ENCODE data around the gene NES. TPM values are rescaled to one million over a fixed set of nuclear protein-coding genes. Genes with fewer than 3 reads are reported as not detected.

The NES gene
- total RNA-seq, 1 donor from 2014 or later, result not detected

- intact Hi-C loops (cut with micrococcal nuclease), result loop anchor here (1.0 to 2.0 kb wide), 3 partner anchors 14 to 73 kb away; no protein-coding TSS in a partner anchor
- Mint-ChIP-seq H3K9me3 (no peaks in the 10 kb centered on the region), H3K36me3 (ENCODE audit: low read depth) (no peaks in the 10 kb centered on the region), H3K27me3 (peaks cover 45% of the 10 kb centered on the region), H3K4me3 (peak overlapping the region; percentile 78), H3K27ac (peak overlapping the region; percentile 31), H3K4me1 (peaks cover 66% of the 10 kb centered on the region)
- no peak for DNase-seq
- ChIA-PET POLR2A (no interaction called here), CTCF (interaction anchor here (0.9 to 4.6 kb wide), 8 partner anchors 14 to 271 kb away, joined by 3 to 34 read pairs (median 4); no protein-coding TSS in a partner anchor)
- TF ChIP-seq CTCF (IDR thresholded peaks at IDR 0.05), result no peak
- ATAC-seq (ENCODE audit: low read depth), result no peak
Observed at GRCh38 chr1:156657741-156658319, 19.4 kb downstream of the NES start.

GRCh38 chr1:156656806-156657740 is 20.1 kb downstream of the NES start:
- H3K27ac Mint-ChIP-seq, result no peak overlapping the region
- H3K9me3 Mint-ChIP-seq, result no peaks in the 10 kb centered on the region
- H3K4me3 Mint-ChIP-seq, result peak overlapping the region; percentile 78
- peaks cover 59% of the 10 kb centered on the region for H3K4me1 Mint-ChIP-seq
- no peaks in the 10 kb centered on the region for H3K36me3 Mint-ChIP-seq (ENCODE audit: low read depth)
- ATAC-seq (ENCODE audit: low read depth) (peak; percentile 51), DNase-seq (peak; percentile 74)
- TF ChIP-seq CTCF (IDR thresholded peaks at IDR 0.05), result peak; percentile 56
- POLR2A ChIA-PET, result interaction anchor here (1.0 kb wide), 1 partner anchor 31 kb away, joined by 3 read pairs; no protein-coding TSS in a partner anchor
- H3K27me3 Mint-ChIP-seq, result peaks cover 48% of the 10 kb centered on the region
- intact Hi-C loops (cut with micrococcal nuclease), result loop anchor here (1.0 to 2.0 kb wide), 3 partner anchors 13 to 72 kb away; no protein-coding TSS in a partner anchor
- CTCF ChIA-PET, result interaction anchor here (0.9 to 4.6 kb wide), 8 partner anchors 13 to 271 kb away, joined by 3 to 34 read pairs (median 6); no protein-coding TSS in a partner anchor

GRCh38 chr1:156655904-156656516 is 21.2 kb downstream of the NES start:
- no peak for TF ChIP-seq CTCF (IDR thresholded peaks at IDR 0.05)
- no peak overlapping the region for H3K27ac Mint-ChIP-seq
- CTCF ChIA-PET, result interaction anchor here (1.8 to 2.9 kb wide), 2 partner anchors 12 to 29 kb away, joined by 6 to 15 read pairs; no protein-coding TSS in a partner anchor
- POLR2A ChIA-PET, result interaction anchor here (1.0 kb wide), 1 partner anchor 30 kb away, joined by 3 read pairs; no protein-coding TSS in a partner anchor
- no peaks in the 10 kb centered on the region for H3K9me3 Mint-ChIP-seq
- no peak overlapping the region for H3K4me3 Mint-ChIP-seq
- no peaks in the 10 kb centered on the region for H3K36me3 Mint-ChIP-seq (ENCODE audit: low read depth)
- no peak for DNase-seq
- no peak for ATAC-seq (ENCODE audit: low read depth)
- H3K4me1 Mint-ChIP-seq, result peaks cover 48% of the 10 kb centered on the region
- intact Hi-C loops (cut with micrococcal nuclease), result loop anchor here (2.0 kb wide), 1 partner anchor 71 kb away; no protein-coding TSS in a partner anchor
- H3K27me3 Mint-ChIP-seq, result peaks cover 58% of the 10 kb centered on the region

GRCh38 chr1:156655151-156655903 is 21.9 kb downstream of the NES start:
- DNase-seq (no peak), ATAC-seq (ENCODE audit: low read depth) (no peak)
- ChIA-PET POLR2A (interaction anchor here (0.6 kb wide), 1 partner anchor 49 kb away, joined by 7 read pairs; no protein-coding TSS in a partner anchor), CTCF (interaction anchor here (1.4 to 2.9 kb wide), 2 partner anchors 28 to 31 kb away, joined by 5 to 15 read pairs; no protein-coding TSS in a partner anchor)
- no peaks in the 10 kb centered on the region for H3K9me3 Mint-ChIP-seq
- H3K4me1 Mint-ChIP-seq, result peaks cover 41% of the 10 kb centered on the region
- no peak for TF ChIP-seq CTCF (IDR thresholded peaks at IDR 0.05)
- no peak overlapping the region for H3K4me3 Mint-ChIP-seq
- H3K27ac Mint-ChIP-seq, result no peak overlapping the region
- intact Hi-C loops (cut with micrococcal nuclease), result no loop called here
- H3K27me3 Mint-ChIP-seq, result peaks cover 60% of the 10 kb centered on the region
- H3K36me3 Mint-ChIP-seq (ENCODE audit: low read depth), result no peaks in the 10 kb centered on the region

All from activated B cell treated with CpG ODN at 0.5 μM for 24 hours (primary cell).